Activated naive CD4-positive, alpha-beta T cell treated with Interleukin-2 at 50 U/mL for 16 hours (primary cell): ENCODE measurements around the gene FMNL3.
"Not testable (repeated sequence)": the region's sequence is repeated elsewhere in the genome, so short reads cannot be mapped to it uniquely, and the experiment has no call there.

ENCODE experiments used
- DNase-seq: peaks from one replicate; pipeline ENCODE4 v3.0.0-alpha.2; 2020

FMNL3 gene

GRCh38 chr12:49627752-49628360 is 79.3 kb downstream of the FMNL3 start:
- no peak for DNase-seq

GRCh38 chr12:49626836-49627235 is 80.4 kb downstream of the FMNL3 start:
- DNase-seq: no peak

- DNase-seq: peak; percentile 20
Observed at GRCh38 chr12:49626169-49626835, 80.9 kb downstream of the FMNL3 start.

GRCh38 chr12:49624921-49625577 is 82.2 kb downstream of the FMNL3 start:
- no peak for DNase-seq

- DNase-seq: peak; percentile 84
Observed at GRCh38 chr12:49623142-49623904, 83.9 kb downstream of the FMNL3 start, which contains the start of gene PRPF40B. Gene PRPF40B (plus strand): TSS chr12:49623561. CDS start chr12:49623591, 30 bp downstream.

- peak; percentile 51 for DNase-seq
Observed at GRCh38 chr12:49622501-49623141, 84.6 kb downstream of the FMNL3 start.

- no peak for DNase-seq
Observed at GRCh38 chr12:49621651-49622500, 85.3 kb downstream of the FMNL3 start.

GRCh38 chr12:49619286-49619685 is 87.9 kb downstream of the FMNL3 start:
- no peak for DNase-seq

GRCh38 chr12:49618576-49618975 is 88.6 kb downstream of the FMNL3 start:
- DNase-seq: no peak

- no peak for DNase-seq
Observed at GRCh38 chr12:49616533-49617219, 90.5 kb downstream of the FMNL3 start.

- no peak for DNase-seq
Observed at GRCh38 chr12:49615725-49616124, 91.5 kb downstream of the FMNL3 start.

GRCh38 chr12:49612210-49612609 is 95.0 kb downstream of the FMNL3 start:
- no peak for DNase-seq

- DNase-seq: not testable (repeated sequence)
Observed at GRCh38 chr12:49610785-49611184, 96.4 kb downstream of the FMNL3 start.

- no peak for DNase-seq
Observed at GRCh38 chr12:49609875-49610154, 97.4 kb downstream of the FMNL3 start.

GRCh38 chr12:49609059-49609874 is 97.9 kb downstream of the FMNL3 start:
- DNase-seq: no peak

- not testable (repeated sequence) for DNase-seq
Observed at GRCh38 chr12:49605539-49605938, 101.7 kb downstream of the FMNL3 start, which contains the start of gene FAM186B. Gene FAM186B (minus strand): TSS chr12:49605639. CDS start chr12:49605477, 162 bp downstream.

GRCh38 chr12:49604856-49605255 is 102.3 kb downstream of the FMNL3 start:
- no peak for DNase-seq

- no peak for DNase-seq
Observed at GRCh38 chr12:49603721-49604120, 103.5 kb downstream of the FMNL3 start.

- DNase-seq: no peak
Observed at GRCh38 chr12:49599961-49600360, 107.2 kb downstream of the FMNL3 start.

- no peak for DNase-seq
Observed at GRCh38 chr12:49598527-49598926, 108.7 kb downstream of the FMNL3 start.
